Activated naive CD4-positive, alpha-beta T cell treated with anti-CD3 and anti-CD28 coated beads, Interleukin-2, amount 10 ng/mL, durations not matched to agents 5 hours and 36 hours (primary cell): ENCODE measurements around the gene GPR50. TPM values are rescaled to one million over a fixed set of nuclear protein-coding genes. Genes with fewer than 3 reads are reported as not detected.

Source experiments
- microRNA-seq: library from miRNA; unstranded; fragments of <30 nt; microRNA quantifications from one replicate; pipeline ENCODE4 v1.2.0, GENCODE V29; 2022; ENCODE audit warnings: borderline microRNAs expressed, borderline replicate concordance
- total RNA-seq, 2 experiments: library from RNA; stranded (reverse); gene quantifications; one replicate each; pipeline ENCODE4 v1.2.3, GENCODE V29; 2021

GPR50 gene
- not detected for total RNA-seq

GRCh38 chrX:151176231-151176750 lies at the start of gene GPR50:
Gene GPR50, plus strand, starts transcription at chrX:151176584. Its CDS starts 138 bp downstream, at chrX:151176722.

Small RNA genes lying within 50 kb of the gene (microRNA-seq; reads per million reads assigned to microRNA genes)
- gene MIR4330 = not detected

Other genes with a start within 250 kb of the GPR50 start
- gene HMGB3, start 193.2 kb upstream of the GPR50 start, total RNA-seq = 10 to 100 TPM; 52.0 to 53.1 TPM
- 10 to 100 TPM; 36.5 to 40.0 TPM for gene VMA21, start 220.6 kb downstream of the GPR50 start, total RNA-seq